ENCODE results near the gene BANP. TPM values are rescaled to one million over a fixed set of nuclear protein-coding genes. Genes with fewer than 3 reads are reported as not detected.
"Not testable (repeated sequence)": the region's sequence is repeated elsewhere in the genome, so short reads cannot be mapped to it uniquely, and the experiment has no call there.

The BANP gene
- total and polyA plus RNA-seq, 2 donors, result 27.0 to 29.7 TPM

DNA sequence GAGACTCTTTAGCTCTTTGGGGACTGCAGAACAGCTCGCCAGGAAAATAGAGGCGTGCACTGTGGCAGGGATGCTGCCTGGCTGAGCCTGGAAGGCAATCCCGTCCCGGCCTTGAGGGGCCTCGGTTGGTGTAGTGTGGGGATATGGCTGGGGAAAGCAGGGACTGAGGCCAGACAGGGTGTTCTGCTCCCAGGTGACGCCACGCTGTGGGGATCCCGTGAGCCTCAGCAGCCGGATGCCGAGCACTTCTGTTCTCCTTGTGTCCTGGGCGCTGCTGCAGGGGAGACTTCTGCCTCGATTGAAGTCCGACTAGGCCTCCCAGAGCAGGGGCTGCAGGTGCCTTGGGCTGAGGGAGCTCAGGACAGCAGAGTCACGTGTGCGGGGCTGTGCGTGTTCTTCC, 72.6 kb downstream of the BANP start:
- Histone ChIP-seq H3K4me3 (ENCODE audit: low read length in 2 of 2) (no peak overlapping the region), H3K9me3 (ENCODE audit: control insufficient read depth in 2 of 2, insufficient read depth in 1 of 2, low read length in 1 of 2) (no peaks in the 10 kb centered on the region), H3K4me1 (ENCODE audit: control insufficient read depth in 2 of 2, insufficient read depth in 2 of 2, low read length in 2 of 2) (no peaks in the 10 kb centered on the region), H3K27ac (ENCODE audit: low read depth in 1 of 2, low read length in 1 of 2) (no peak overlapping the region), H3K36me3 (ENCODE audit: control insufficient read depth in 2 of 2, insufficient read depth in 2 of 2, low read length in 1 of 2) (peaks cover 14 to 45% of the 10 kb centered on the region in 2 donors), H3K27me3 (ENCODE audit: control insufficient read depth in 2 of 2, insufficient read depth in 1 of 2, low read length in 1 of 2) (no peaks in the 10 kb centered on the region)
- DNase-seq (ENCODE audit: low read depth in 6 of 9, low spot score in 9 of 9), result no peak
- WGBS, result 98% methylated on average over 16 of the region's 16 CpGs

DNA sequence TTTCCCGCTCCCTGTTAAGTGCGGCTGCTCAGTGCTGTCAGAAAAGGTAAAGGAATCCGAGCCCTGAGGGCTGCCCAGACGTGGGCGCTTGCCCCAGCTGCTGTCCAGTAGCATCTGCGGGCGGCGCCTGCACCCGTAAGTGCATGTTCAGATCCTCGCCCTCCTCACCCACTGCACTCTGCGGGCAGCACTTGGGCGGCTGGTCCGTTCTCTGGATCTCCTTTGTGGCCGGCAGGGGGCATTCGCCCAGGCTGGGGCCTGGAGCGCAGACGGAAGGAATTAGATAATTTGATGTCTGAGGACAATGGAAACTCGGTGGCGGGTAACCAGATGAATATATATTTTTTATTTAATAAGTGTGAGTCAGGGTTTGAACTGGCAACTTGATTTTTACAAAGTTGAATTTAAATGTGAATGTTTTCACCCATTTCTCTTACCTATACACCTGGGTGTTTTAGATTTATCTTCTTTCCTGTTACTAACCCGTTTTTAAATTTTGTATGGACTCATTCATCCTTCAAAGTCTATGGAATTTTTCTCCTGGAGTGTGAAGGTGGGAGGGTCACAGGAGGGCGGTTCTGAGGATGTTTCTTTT, 73.4 kb downstream of the BANP start:
- not testable (repeated sequence) for H3K27ac ChIP-seq (ENCODE audit: low read depth in 1 of 2, low read length in 1 of 2); DNase-seq (ENCODE audit: low read depth in 6 of 9, low spot score in 9 of 9); H3K9me3 ChIP-seq (ENCODE audit: control insufficient read depth in 2 of 2, insufficient read depth in 1 of 2, low read length in 1 of 2); H3K27me3 ChIP-seq (ENCODE audit: control insufficient read depth in 2 of 2, insufficient read depth in 1 of 2, low read length in 1 of 2); H3K4me1 ChIP-seq (ENCODE audit: control insufficient read depth in 2 of 2, insufficient read depth in 2 of 2, low read length in 2 of 2); H3K4me3 ChIP-seq (ENCODE audit: low read length in 2 of 2)
- WGBS, result 95% methylated on average over 21 of the region's 21 CpGs
- peaks cover 14 to 42% of the 10 kb centered on the region in 2 donors for H3K36me3 ChIP-seq (ENCODE audit: control insufficient read depth in 2 of 2, insufficient read depth in 2 of 2, low read length in 1 of 2)

DNA sequence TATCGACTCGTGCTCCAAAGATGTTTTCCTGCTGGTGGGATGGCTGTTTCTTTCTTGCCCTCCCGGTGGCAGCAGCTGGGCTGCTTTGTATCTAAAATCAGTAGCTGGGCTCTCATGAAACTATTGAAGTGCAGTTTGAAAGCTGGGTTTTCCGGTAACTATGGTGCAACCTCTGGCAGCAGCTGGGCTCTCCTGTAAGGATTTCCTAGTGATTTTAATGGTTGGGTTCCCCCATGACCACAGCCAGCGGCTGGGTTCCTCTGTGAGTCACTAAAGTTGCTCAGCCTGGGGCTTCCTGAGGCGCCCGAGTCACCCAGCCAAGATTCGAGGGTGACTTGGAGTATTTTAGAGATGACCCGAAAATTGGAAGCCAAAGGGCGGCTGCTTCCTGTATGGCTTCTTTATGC, 73.9 kb downstream of the BANP start:
- not testable (repeated sequence) for H3K4me1 ChIP-seq (ENCODE audit: control insufficient read depth in 2 of 2, insufficient read depth in 2 of 2, low read length in 2 of 2); H3K27me3 ChIP-seq (ENCODE audit: control insufficient read depth in 2 of 2, insufficient read depth in 1 of 2, low read length in 1 of 2); H3K27ac ChIP-seq (ENCODE audit: low read depth in 1 of 2, low read length in 1 of 2); H3K4me3 ChIP-seq (ENCODE audit: low read length in 2 of 2); DNase-seq (ENCODE audit: low read depth in 6 of 9, low spot score in 9 of 9); H3K9me3 ChIP-seq (ENCODE audit: control insufficient read depth in 2 of 2, insufficient read depth in 1 of 2, low read length in 1 of 2)
- 93% methylated on average over 10 of the region's 10 CpGs for WGBS
- peaks cover 11 to 40% of the 10 kb centered on the region in 2 donors for H3K36me3 ChIP-seq (ENCODE audit: control insufficient read depth in 2 of 2, insufficient read depth in 2 of 2, low read length in 1 of 2)

DNA sequence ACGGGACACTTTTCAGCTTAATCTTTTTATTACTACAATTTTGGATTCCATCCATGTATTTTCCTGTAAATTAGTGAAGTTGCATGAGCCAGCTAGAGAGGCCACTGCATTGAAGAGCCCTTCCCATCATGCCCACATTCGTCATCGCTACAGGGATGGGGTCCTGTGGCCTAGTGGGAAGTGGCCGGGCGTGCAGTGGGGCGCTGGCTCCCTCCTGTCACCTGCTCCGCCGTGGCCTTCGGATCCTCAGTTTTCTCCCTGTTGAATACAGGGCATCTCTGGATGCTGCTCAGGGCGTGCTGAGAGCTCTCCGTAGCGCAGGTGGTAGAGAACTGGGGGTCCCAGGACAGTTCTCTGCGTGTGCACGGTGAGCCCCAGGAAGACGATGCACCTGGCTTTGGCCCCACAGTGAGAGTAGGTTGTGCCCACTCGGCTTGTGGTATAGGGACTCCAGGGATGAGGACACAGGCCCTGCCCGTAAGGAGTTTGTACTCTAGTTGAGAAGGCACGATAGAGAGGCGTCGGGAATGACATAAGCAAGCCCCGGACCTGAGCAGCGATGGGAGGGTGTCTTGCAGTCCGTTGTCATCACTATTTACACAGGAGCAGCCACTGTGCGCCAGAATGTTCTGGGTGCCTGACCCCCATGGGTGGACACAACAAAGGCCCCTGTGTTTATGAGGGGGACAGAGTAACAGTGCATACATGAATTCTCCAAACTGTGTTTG, 74.8 kb downstream of the BANP start:
- peaks cover 10 to 33% of the 10 kb centered on the region in 2 donors for H3K36me3 ChIP-seq (ENCODE audit: control insufficient read depth in 2 of 2, insufficient read depth in 2 of 2, low read length in 1 of 2)
- H3K27ac ChIP-seq (ENCODE audit: low read depth in 1 of 2, low read length in 1 of 2); H3K9me3 ChIP-seq (ENCODE audit: control insufficient read depth in 2 of 2, insufficient read depth in 1 of 2, low read length in 1 of 2); DNase-seq (ENCODE audit: low read depth in 6 of 9, low spot score in 9 of 9); H3K4me3 ChIP-seq (ENCODE audit: low read length in 2 of 2); H3K4me1 ChIP-seq (ENCODE audit: control insufficient read depth in 2 of 2, insufficient read depth in 2 of 2, low read length in 2 of 2); H3K27me3 ChIP-seq (ENCODE audit: control insufficient read depth in 2 of 2, insufficient read depth in 1 of 2, low read length in 1 of 2): not testable (repeated sequence)
- WGBS, result 98% methylated on average over 24 of the region's 24 CpGs

DNA sequence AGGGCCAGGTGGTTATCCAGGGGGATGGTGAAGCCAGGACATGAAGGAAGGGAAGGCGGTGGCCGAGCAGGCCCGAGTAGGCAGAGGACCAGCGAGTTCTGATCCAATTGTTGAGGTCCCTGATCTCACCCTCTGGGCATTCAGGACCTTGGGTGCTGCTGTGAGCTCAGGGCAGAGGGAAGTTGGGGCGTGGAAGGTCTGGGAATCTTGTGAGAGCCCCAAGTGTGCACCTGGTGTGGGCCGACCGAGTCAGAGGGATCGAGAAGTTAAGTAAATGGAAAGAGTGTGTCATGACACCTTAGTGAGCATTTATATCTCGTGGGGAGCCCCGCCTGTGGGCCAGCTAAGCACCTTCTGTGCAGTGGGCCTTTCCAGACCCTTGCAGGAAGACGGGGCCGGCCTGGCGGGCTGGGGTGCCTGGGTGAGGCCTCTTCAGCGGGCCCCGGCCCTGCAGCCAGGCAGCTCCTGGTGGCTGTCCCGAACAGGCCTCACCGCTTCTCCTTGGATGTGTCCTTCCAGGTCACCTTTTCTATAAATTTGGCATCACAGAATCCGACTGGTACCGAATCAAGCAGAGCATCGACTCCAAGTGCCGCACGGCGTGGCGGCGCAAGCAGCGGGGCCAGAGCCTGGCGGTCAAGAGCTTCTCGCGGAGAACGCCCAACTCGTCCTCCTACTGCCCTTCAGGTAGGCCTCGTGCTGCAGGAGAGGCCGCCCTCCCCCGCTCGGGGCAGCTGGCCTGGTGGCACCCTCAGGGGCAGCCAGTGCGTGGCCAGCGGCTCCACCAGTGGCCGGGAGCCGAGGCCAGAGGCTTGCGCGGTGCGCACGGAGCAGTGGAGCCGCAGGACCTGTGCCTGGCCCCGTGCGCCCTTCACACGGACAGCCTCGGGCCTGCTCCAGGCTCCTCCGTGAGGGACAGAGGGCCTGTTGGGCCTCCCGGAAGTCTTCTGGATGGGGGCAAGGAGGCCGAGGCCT, 76.0 kb downstream of the BANP start:
- 99% methylated on average over 51 of the region's 51 CpGs for WGBS
- H3K36me3 ChIP-seq (ENCODE audit: control insufficient read depth in 2 of 2, insufficient read depth in 2 of 2, low read length in 1 of 2), result peaks cover 10 to 29% of the 10 kb centered on the region in 2 donors
- H3K4me3 ChIP-seq (ENCODE audit: low read length in 2 of 2), result no peak overlapping the region
- H3K27me3 ChIP-seq (ENCODE audit: control insufficient read depth in 2 of 2, insufficient read depth in 1 of 2, low read length in 1 of 2), result no peaks in the 10 kb centered on the region
- no peaks in the 10 kb centered on the region for H3K9me3 ChIP-seq (ENCODE audit: control insufficient read depth in 2 of 2, insufficient read depth in 1 of 2, low read length in 1 of 2)
- H3K27ac ChIP-seq (ENCODE audit: low read depth in 1 of 2, low read length in 1 of 2), result no peak overlapping the region
- no peak for DNase-seq (ENCODE audit: low read depth in 6 of 9, low spot score in 9 of 9)
- H3K4me1 ChIP-seq (ENCODE audit: control insufficient read depth in 2 of 2, insufficient read depth in 2 of 2, low read length in 2 of 2), result no peaks in the 10 kb centered on the region

DNA sequence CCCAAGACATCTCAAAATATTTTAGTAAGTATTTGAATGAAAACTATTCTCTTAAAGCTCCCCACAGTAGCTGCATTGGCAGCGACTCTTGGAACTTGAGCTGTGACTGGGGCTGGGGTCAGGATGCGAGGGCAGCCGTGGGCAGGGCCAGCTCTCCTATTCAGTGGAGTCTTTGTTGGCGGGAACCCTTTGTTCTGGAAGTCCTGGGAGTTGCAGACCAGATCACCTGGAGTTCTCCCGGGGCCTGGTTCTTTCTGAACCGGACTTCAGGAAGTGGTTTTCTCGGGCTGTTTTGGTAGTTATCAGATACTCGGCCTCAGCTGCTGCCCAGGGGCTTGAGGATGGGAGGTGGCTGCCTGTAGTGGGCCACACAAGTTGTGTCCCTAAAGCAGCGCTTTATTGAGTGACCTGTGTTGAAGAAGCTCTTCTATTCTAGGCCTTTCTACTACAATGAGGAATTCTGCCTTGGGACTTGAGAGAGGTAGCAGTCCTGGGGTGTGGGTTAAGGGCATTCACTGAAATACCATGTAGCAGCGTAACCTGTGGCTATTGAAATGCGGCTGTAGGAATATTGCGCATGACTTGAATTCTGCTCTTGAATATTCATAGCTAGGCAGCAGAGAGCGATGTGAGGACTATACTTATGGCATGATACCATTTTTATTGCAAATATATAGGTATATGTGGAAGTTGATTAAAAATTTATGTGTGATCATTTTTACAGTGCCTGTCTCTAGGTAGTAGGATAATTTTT, 77.1 kb downstream of the BANP start:
- not testable (repeated sequence) for DNase-seq (ENCODE audit: low read depth in 6 of 9, low spot score in 9 of 9); H3K27ac ChIP-seq (ENCODE audit: low read depth in 1 of 2, low read length in 1 of 2); H3K27me3 ChIP-seq (ENCODE audit: control insufficient read depth in 2 of 2, insufficient read depth in 1 of 2, low read length in 1 of 2); H3K9me3 ChIP-seq (ENCODE audit: control insufficient read depth in 2 of 2, insufficient read depth in 1 of 2, low read length in 1 of 2); H3K4me1 ChIP-seq (ENCODE audit: control insufficient read depth in 2 of 2, insufficient read depth in 2 of 2, low read length in 2 of 2); H3K4me3 ChIP-seq (ENCODE audit: low read length in 2 of 2)
- H3K36me3 ChIP-seq (ENCODE audit: control insufficient read depth in 2 of 2, insufficient read depth in 2 of 2, low read length in 1 of 2), result peaks cover 10 to 31% of the 10 kb centered on the region in 2 donors
- 97% methylated on average over 13 of the region's 13 CpGs for WGBS

DNA sequence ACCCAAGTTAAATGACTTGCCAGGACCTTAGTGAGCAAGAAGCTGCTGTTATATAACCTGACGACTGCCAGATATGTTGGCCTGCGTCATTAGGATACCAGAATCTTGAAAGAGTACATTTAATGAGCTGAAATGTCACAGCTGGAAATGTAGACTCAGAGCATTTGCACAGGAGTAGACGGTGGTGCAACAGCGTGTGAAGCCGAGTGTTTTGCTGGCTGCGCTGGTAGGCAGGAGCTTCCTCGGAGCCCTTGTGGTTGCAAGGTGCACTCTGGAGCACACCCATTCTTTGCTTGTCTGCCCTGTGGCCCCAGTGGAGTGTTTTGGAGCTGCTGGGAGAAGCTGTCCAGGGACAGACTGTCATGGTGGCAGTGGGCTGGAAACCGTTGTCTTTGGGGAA, 79.3 kb downstream of the BANP start:
- Histone ChIP-seq H3K27me3 (ENCODE audit: control insufficient read depth in 2 of 2, insufficient read depth in 1 of 2, low read length in 1 of 2) (no peaks in the 10 kb centered on the region), H3K9me3 (ENCODE audit: control insufficient read depth in 2 of 2, insufficient read depth in 1 of 2, low read length in 1 of 2) (no peaks in the 10 kb centered on the region), H3K4me1 (ENCODE audit: control insufficient read depth in 2 of 2, insufficient read depth in 2 of 2, low read length in 2 of 2) (no peaks in the 10 kb centered on the region), H3K4me3 (ENCODE audit: low read length in 2 of 2) (no peak overlapping the region), H3K36me3 (ENCODE audit: control insufficient read depth in 2 of 2, insufficient read depth in 2 of 2, low read length in 1 of 2) (peaks cover 7 to 45% of the 10 kb centered on the region in 2 donors), H3K27ac (ENCODE audit: low read depth in 1 of 2, low read length in 1 of 2) (no peak overlapping the region)
- 99% methylated on average over 8 of the region's 8 CpGs for WGBS
- no peak for DNase-seq (ENCODE audit: low read depth in 6 of 9, low spot score in 9 of 9)

DNA sequence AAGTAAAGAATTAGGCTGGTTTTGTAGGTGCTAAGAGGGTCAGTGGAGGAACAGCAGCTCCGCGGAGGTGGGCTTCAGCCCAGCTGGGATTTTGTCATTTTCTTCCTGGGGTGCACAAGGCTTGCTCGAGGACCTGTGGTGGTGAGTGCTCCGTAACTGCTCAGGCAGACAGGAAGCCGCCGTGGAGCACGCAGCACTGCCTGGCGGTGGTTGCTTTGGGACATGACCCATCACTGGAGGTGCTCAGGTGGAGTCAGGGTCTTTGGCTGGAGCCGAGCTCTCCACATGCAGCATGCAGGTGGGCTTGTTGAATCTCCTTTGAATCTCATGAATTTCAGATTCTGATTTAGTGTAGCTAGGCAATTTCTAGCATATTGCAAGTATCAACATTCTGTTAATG, 79.7 kb downstream of the BANP start:
- H3K27me3 ChIP-seq (ENCODE audit: control insufficient read depth in 2 of 2, insufficient read depth in 1 of 2, low read length in 1 of 2); H3K4me3 ChIP-seq (ENCODE audit: low read length in 2 of 2); H3K4me1 ChIP-seq (ENCODE audit: control insufficient read depth in 2 of 2, insufficient read depth in 2 of 2, low read length in 2 of 2); DNase-seq (ENCODE audit: low read depth in 6 of 9, low spot score in 9 of 9); H3K27ac ChIP-seq (ENCODE audit: low read depth in 1 of 2, low read length in 1 of 2); H3K9me3 ChIP-seq (ENCODE audit: control insufficient read depth in 2 of 2, insufficient read depth in 1 of 2, low read length in 1 of 2): not testable (repeated sequence)
- 96% methylated on average over 9 of the region's 9 CpGs for WGBS
- H3K36me3 ChIP-seq (ENCODE audit: control insufficient read depth in 2 of 2, insufficient read depth in 2 of 2, low read length in 1 of 2), result peaks cover 11 to 49% of the 10 kb centered on the region in 2 donors
